Breast epithelium (tissue), 4 donors: ENCODE measurements around the gene GATAD2B. TPM values are rescaled to one million over a fixed set of nuclear protein-coding genes. Genes with fewer than 3 reads are reported as not detected.

Experiments used
- DNase-seq, 2 donors: peaks; one replicate each; pipeline ENCODE4 v3.0.0-alpha.2; 2019; ENCODE audit warnings: low spot score in 2 of 2
- H3K27ac ChIP-seq, 2 donors: fragments of 200-600 bp; sonication (generic) in 1 of 2; one replicate each; pipeline ENCODE4 v1.5.1; 2016 to 2019; ENCODE audit warnings: mild to moderate bottlenecking in 1 of 2
- H3K27me3 ChIP-seq, 2 donors: fragments of 200-600 bp; sonication (generic) in 1 of 2; one replicate each; pipeline versions ENCODE4 v1.5.1 to v1.6.0; 2017 to 2019; ENCODE audit warnings: control low read depth in 1 of 2, mild to moderate bottlenecking in 1 of 2
- H3K36me3 ChIP-seq: fragments of 200-600 bp; one replicate; pipeline ENCODE4 v1.5.1; 2019
- H3K4me1 ChIP-seq, 2 donors: fragments of 200-600 bp; sonication (generic); one replicate each; pipeline ENCODE4 v1.5.1; 2016 to 2019; ENCODE audit warnings: control low read depth in 1 of 2
- H3K4me3 ChIP-seq, 3 donors: fragments of 200-600 bp; sonication (generic); 1 replicate in 2 of 3; 2 replicates in 1 of 3; pipeline ENCODE4 v1.5.1; 2016 to 2019; ENCODE audit warnings: mild to moderate bottlenecking in 3 of 3, moderate library complexity in 2 of 3
- H3K9me3 ChIP-seq, 2 donors: fragments of 200-600 bp; sonication (generic) in 1 of 2; one replicate each; pipeline ENCODE4 v1.5.1; 2016 to 2019; ENCODE audit warnings: control low read depth in 1 of 2
- POLR2A ChIP-seq: fragments of 450-650 bp; IDR thresholded peaks from one replicate; pipeline ENCODE4 v1.6.1; 2016; ENCODE audit warnings: antibody characterized with exemption, mild to moderate bottlenecking, moderate library complexity
- POLR2AphosphoS5 ChIP-seq, 3 donors: sonication (generic); formaldehyde crosslinking; IDR thresholded peaks; one replicate each; pipeline ENCODE4 v1.6.1; 2017; ENCODE audit warnings: antibody characterized with exemption in 3 of 3
- intact Hi-C: fragments of 100-400 bp; cut with DNase I; formaldehyde crosslinking; loops from one replicate; pipeline ENCODE4 v1.15.1; 2023; ENCODE audit warnings: low total_unique reads
- total RNA-seq, 3 donors: library from RNA; depleted of rRNA; stranded (reverse); fragments of >200 nt; gene quantifications; one replicate each; pipeline ENCODE4 v1.1.0, GENCODE V29; 2016
- TF ChIP-seq, protein P1 (sequence below), 3 donors: fragments of 450-650 bp; IDR thresholded peaks; one replicate each; pipeline ENCODE4 v1.5.1; 2016 to 2017; ENCODE audit warnings: antibody characterized with exemption in 3 of 3, mild to moderate bottlenecking in 3 of 3, moderate library complexity in 3 of 3

Gene GATAD2B
- total RNA-seq, 3 donors from 2014 or later: 18.7 to 21.2 (median 20.0) TPM

GRCh38 chr1:153934746-153935145, 12.0 kb upstream of the GATAD2B start:
- Histone ChIP-seq H3K36me3 (peaks cover 5% of the 10 kb centered on the region), H3K4me3 (no peak overlapping the region), H3K9me3 (no peaks in the 10 kb centered on the region), H3K27me3 (no peaks in the 10 kb centered on the region), H3K27ac (no peak overlapping the region), H3K4me1 (no peaks in the 10 kb centered on the region)
- DNase-seq: no peak
- TF ChIP-seq POLR2A: no peak
- TF ChIP-seq, protein P1, sequence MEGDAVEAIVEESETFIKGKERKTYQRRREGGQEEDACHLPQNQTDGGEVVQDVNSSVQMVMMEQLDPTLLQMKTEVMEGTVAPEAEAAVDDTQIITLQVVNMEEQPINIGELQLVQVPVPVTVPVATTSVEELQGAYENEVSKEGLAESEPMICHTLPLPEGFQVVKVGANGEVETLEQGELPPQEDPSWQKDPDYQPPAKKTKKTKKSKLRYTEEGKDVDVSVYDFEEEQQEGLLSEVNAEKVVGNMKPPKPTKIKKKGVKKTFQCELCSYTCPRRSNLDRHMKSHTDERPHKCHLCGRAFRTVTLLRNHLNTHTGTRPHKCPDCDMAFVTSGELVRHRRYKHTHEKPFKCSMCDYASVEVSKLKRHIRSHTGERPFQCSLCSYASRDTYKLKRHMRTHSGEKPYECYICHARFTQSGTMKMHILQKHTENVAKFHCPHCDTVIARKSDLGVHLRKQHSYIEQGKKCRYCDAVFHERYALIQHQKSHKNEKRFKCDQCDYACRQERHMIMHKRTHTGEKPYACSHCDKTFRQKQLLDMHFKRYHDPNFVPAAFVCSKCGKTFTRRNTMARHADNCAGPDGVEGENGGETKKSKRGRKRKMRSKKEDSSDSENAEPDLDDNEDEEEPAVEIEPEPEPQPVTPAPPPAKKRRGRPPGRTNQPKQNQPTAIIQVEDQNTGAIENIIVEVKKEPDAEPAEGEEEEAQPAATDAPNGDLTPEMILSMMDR (IDR thresholded peaks at IDR 0.05): no peak
- no peak for TF ChIP-seq POLR2AphosphoS5 (IDR thresholded peaks at IDR 0.05)
- intact Hi-C loops: no loop called here

GRCh38 chr1:153933955-153934354, 11.2 kb upstream of the GATAD2B start:
- no peak overlapping the region for H3K4me3 ChIP-seq
- no peak overlapping the region for H3K27ac ChIP-seq
- no peak for TF ChIP-seq POLR2A
- no peak for TF ChIP-seq POLR2AphosphoS5 (IDR thresholded peaks at IDR 0.05)
- TF ChIP-seq, protein P1 (IDR thresholded peaks at IDR 0.05): no peak
- no peaks in the 10 kb centered on the region for H3K27me3 ChIP-seq
- intact Hi-C loops: no loop called here
- H3K9me3 ChIP-seq: no peaks in the 10 kb centered on the region
- DNase-seq: no peak
- H3K4me1 ChIP-seq: no peaks in the 10 kb centered on the region
- peaks cover 5% of the 10 kb centered on the region for H3K36me3 ChIP-seq

- H3K36me3 ChIP-seq: peaks cover 5% of the 10 kb centered on the region
- TF ChIP-seq, protein P1 (IDR thresholded peaks at IDR 0.05): no peak
- TF ChIP-seq POLR2AphosphoS5 (IDR thresholded peaks at IDR 0.05) (no peak), POLR2A (no peak)
- no peak for DNase-seq
Measured at GRCh38 chr1:153933430-153933829, 10.7 kb upstream of the GATAD2B start.

GRCh38 chr1:153932156-153933131, 9.7 kb upstream of the GATAD2B start:
- intact Hi-C loops: no loop called here
- Histone ChIP-seq H3K27ac (no peak overlapping the region), H3K4me3 (no peak overlapping the region), H3K27me3 (no peaks in the 10 kb centered on the region), H3K36me3 (peaks cover under 1% of the 10 kb centered on the region), H3K9me3 (no peaks in the 10 kb centered on the region), H3K4me1 (no peaks in the 10 kb centered on the region)
- DNase-seq: no peak
- TF ChIP-seq POLR2AphosphoS5 (IDR thresholded peaks at IDR 0.05) (no peak), POLR2A (no peak)
- TF ChIP-seq, protein P1 (IDR thresholded peaks at IDR 0.05): no peak

More at GRCh38 chr1:153933430-153933829, 10.7 kb upstream of the GATAD2B start:
- intact Hi-C loops: no loop called here
- H3K27me3 ChIP-seq: no peaks in the 10 kb centered on the region
- no peaks in the 10 kb centered on the region for H3K4me1 ChIP-seq
- H3K27ac ChIP-seq: no peak overlapping the region
- no peak overlapping the region for H3K4me3 ChIP-seq
- H3K9me3 ChIP-seq: no peaks in the 10 kb centered on the region
